CD4-positive, alpha-beta T cell treated with Interferon gamma for 1 hour (primary cell): ENCODE data around the gene RAB3IP.
"Not testable (repeated sequence)": the region's sequence is repeated elsewhere in the genome, so short reads cannot be mapped to it uniquely, and the experiment has no call there.

Source experiments
- DNase-seq: peaks from one replicate; pipeline ENCODE4 v3.0.0-alpha.2; 2020

RAB3IP gene

GRCh38 chr12:69756088-69756755, 17.6 kb downstream of the RAB3IP start:
- DNase-seq, result no peak

- no peak for DNase-seq
Observed at GRCh38 chr12:69758105-69758504, 19.4 kb downstream of the RAB3IP start.

GRCh38 chr12:69759581-69759980, 20.9 kb downstream of the RAB3IP start:
- DNase-seq, result not testable (repeated sequence)

- DNase-seq, result no peak
Observed at GRCh38 chr12:69765515-69765914, 26.9 kb downstream of the RAB3IP start.

GRCh38 chr12:69766260-69766659, 27.6 kb downstream of the RAB3IP start:
- DNase-seq, result no peak

GRCh38 chr12:69779928-69780327, 41.3 kb downstream of the RAB3IP start:
- DNase-seq, result no peak

GRCh38 chr12:69783365-69783764, 44.7 kb downstream of the RAB3IP start:
- no peak for DNase-seq

GRCh38 chr12:69789351-69789750, 50.7 kb downstream of the RAB3IP start:
- no peak for DNase-seq

- DNase-seq, result no peak
Observed at GRCh38 chr12:69792533-69792932, 53.9 kb downstream of the RAB3IP start.

GRCh38 chr12:69807101-69807897, 68.6 kb downstream of the RAB3IP start:
- DNase-seq, result not testable (repeated sequence)

GRCh38 chr12:69810870-69811498, 72.3 kb downstream of the RAB3IP start:
- no peak for DNase-seq

- no peak for DNase-seq
Observed at GRCh38 chr12:69816082-69816481, 77.4 kb downstream of the RAB3IP start.

- DNase-seq, result no peak
Observed at GRCh38 chr12:69821032-69821455, 82.4 kb downstream of the RAB3IP start.

- no peak for DNase-seq
Observed at GRCh38 chr12:69821456-69822159, 82.9 kb downstream of the RAB3IP start.

GRCh38 chr12:69822201-69822860, 83.7 kb downstream of the RAB3IP start:
- no peak for DNase-seq

- DNase-seq, result no peak
Observed at GRCh38 chr12:69824028-69824427, 85.4 kb downstream of the RAB3IP start.

GRCh38 chr12:69824966-69825560, 86.4 kb downstream of the RAB3IP start, which contains the start of gene MYRFL:
Gene MYRFL (plus strand): TSS chr12:69825227. CDS start chr12:69825518, 291 bp downstream.
- DNase-seq, result no peak

GRCh38 chr12:69828897-69829296, 90.2 kb downstream of the RAB3IP start:
- no peak for DNase-seq

- no peak for DNase-seq
Observed at GRCh38 chr12:69833696-69834095, 95.0 kb downstream of the RAB3IP start.

GRCh38 chr12:69834147-69834546, 95.5 kb downstream of the RAB3IP start:
- DNase-seq, result no peak

- DNase-seq, result no peak
Observed at GRCh38 chr12:69834576-69834975, 95.9 kb downstream of the RAB3IP start.

GRCh38 chr12:69835081-69835480, 96.4 kb downstream of the RAB3IP start:
- no peak for DNase-seq
